Measurements from ENCODE around the gene PDZD2. TPM values are rescaled to one million over a fixed set of nuclear protein-coding genes. Genes with fewer than 3 reads are reported as not detected.

The PDZD2 gene
- total and polyA plus RNA-seq, 2 experiments from 2014 or later, result 8.3 to 16.9 TPM

- TF ChIP-seq ZNF331 (CRISPR knock-in tag; IDR thresholded peaks at IDR 0.05; ENCODE audit: low read depth) (no peak), REST (IDR thresholded peaks at IDR 0.05; ENCODE audit: unreplicated experiment) (no peak), JUNB (IDR thresholded peaks at IDR 0.05; ENCODE audit: unreplicated experiment) (no peak), NANOG (IDR thresholded peaks at IDR 0.05; ENCODE audit: borderline replicate concordance) (no peak), ETS1 (IDR thresholded peaks at IDR 0.05) (no peak), CREB1 (CRISPR knock-in tag; IDR thresholded peaks at IDR 0.05; ENCODE audit: low read depth) (no peak), EZH2 (IDR thresholded peaks at IDR 0.05; ENCODE audit: low read depth, unreplicated experiment) (no peak)
Observed at GRCh38 chr5:31604240-31604639, 34.7 kb upstream of the PDZD2 start (continued).

GRCh38 chr5:31604644-31605043 lies 34.3 kb upstream of the PDZD2 start:
- no peak overlapping the region for H3K4me3 Mint-ChIP-seq
- H3K36me3 Mint-ChIP-seq (ENCODE audit: low read depth), result no peaks in the 10 kb centered on the region
- no peaks in the 10 kb centered on the region for H3K9me3 Mint-ChIP-seq
- DNase-seq (ENCODE audit: low spot score), result no peak
- Histone ChIP-seq H3K27me3 (ENCODE audit: insufficient read depth) (no peaks in the 10 kb centered on the region), H4K20me1 (replicated peaks; ENCODE audit: insufficient read depth) (no peaks in the 10 kb centered on the region), H3K9me2 (ENCODE audit: insufficient read depth) (no peaks in the 10 kb centered on the region), H3K4me1 (ENCODE audit: insufficient read depth) (no peaks in the 10 kb centered on the region), H3K79me2 (replicated peaks; ENCODE audit: insufficient read depth) (no peaks in the 10 kb centered on the region), H3K36me3 (ENCODE audit: insufficient read depth) (no peaks in the 10 kb centered on the region), H3K27ac (ENCODE audit: low read depth) (no peak overlapping the region), H2AFZ (no peak overlapping the region), H3K4me2 (no peak overlapping the region), H3K4me3 (no peak overlapping the region), H3F3A (replicated peaks; ENCODE audit: low read depth) (no peaks in the 10 kb centered on the region)
- H3K27me3 Mint-ChIP-seq (ENCODE audit: insufficient read depth, low read depth, poor library complexity), result no peaks in the 10 kb centered on the region
- no peaks in the 10 kb centered on the region for H3K4me1 Mint-ChIP-seq
- ATAC-seq, result no peak
- no peak overlapping the region for H3K27ac Mint-ChIP-seq
- TF ChIP-seq ZNF462 (CRISPR knock-in tag; IDR thresholded peaks at IDR 0.05), result no peak
- TF ChIP-seq POLR2AphosphoS5 (IDR thresholded peaks at IDR 0.05; ENCODE audit: low read depth), result no peak
- no peak for TF ChIP-seq CREB1 (CRISPR knock-in tag; IDR thresholded peaks at IDR 0.05; ENCODE audit: low read depth)
- no peak for TF ChIP-seq JUNB (IDR thresholded peaks at IDR 0.05; ENCODE audit: unreplicated experiment)
- TF ChIP-seq REST (IDR thresholded peaks at IDR 0.05; ENCODE audit: unreplicated experiment), result no peak
- TF ChIP-seq NANOG (IDR thresholded peaks at IDR 0.05; ENCODE audit: borderline replicate concordance), result no peak

All from GM23338 (cell line).